Measurements from ENCODE around the gene ALCAM. TPM values are rescaled to one million over a fixed set of nuclear protein-coding genes. Genes with fewer than 3 reads are reported as not detected.
"Not testable (repeated sequence)": the region's sequence is repeated elsewhere in the genome, so short reads cannot be mapped to it uniquely, and the experiment has no call there.

ALCAM gene
- total RNA-seq, 1 experiment from 2014 or later, result 36.8 TPM

- no peaks in the 10 kb centered on the region for H3K27me3 ChIP-seq (replicated peaks; ENCODE audit: insufficient read depth, low read depth, low read length, poor library complexity)
- H3K36me3 ChIP-seq (ENCODE audit: insufficient read depth, low read length, poor library complexity, severe bottlenecking), result no peaks in the 10 kb centered on the region
- DNase-seq (ENCODE audit: low spot score), result no peak
- BruUV-seq (replicated peaks), result no TSS peak
- ChIA-PET CTCF (no interaction called here), POLR2A (ENCODE audit: low non-redundant PET) (no interaction called here)
- no peak for TF ChIP-seq CTCF (conservative IDR thresholded peaks at IDR 0.05; ENCODE audit: low read depth, low read length)
- TF ChIP-seq EZH2 (IDR thresholded peaks at IDR 0.05; ENCODE audit: borderline replicate concordance, low read depth, low read length, poor library complexity, severe bottlenecking), result no peak
- intact Hi-C loops (cut with micrococcal nuclease; ENCODE audit: unreplicated experiment), result no loop called here
- H3K4me1 ChIP-seq (ENCODE audit: insufficient read depth, low read length, poor library complexity, severe bottlenecking), result peaks cover 28% of the 10 kb centered on the region
- no peak overlapping the region for H3K27ac ChIP-seq (ENCODE audit: low read depth, low read length, poor library complexity, severe bottlenecking)
- peaks cover 11% of the 10 kb centered on the region for H3K9me3 ChIP-seq (ENCODE audit: low read depth, low read length, poor library complexity, severe bottlenecking)
- H3K4me3 ChIP-seq (ENCODE audit: low read depth, low read length, poor library complexity, severe bottlenecking), result no peak overlapping the region
These were observed 19.3 kb downstream of the ALCAM start for GRCh38 chr3:105385819-105386508.

DNA sequence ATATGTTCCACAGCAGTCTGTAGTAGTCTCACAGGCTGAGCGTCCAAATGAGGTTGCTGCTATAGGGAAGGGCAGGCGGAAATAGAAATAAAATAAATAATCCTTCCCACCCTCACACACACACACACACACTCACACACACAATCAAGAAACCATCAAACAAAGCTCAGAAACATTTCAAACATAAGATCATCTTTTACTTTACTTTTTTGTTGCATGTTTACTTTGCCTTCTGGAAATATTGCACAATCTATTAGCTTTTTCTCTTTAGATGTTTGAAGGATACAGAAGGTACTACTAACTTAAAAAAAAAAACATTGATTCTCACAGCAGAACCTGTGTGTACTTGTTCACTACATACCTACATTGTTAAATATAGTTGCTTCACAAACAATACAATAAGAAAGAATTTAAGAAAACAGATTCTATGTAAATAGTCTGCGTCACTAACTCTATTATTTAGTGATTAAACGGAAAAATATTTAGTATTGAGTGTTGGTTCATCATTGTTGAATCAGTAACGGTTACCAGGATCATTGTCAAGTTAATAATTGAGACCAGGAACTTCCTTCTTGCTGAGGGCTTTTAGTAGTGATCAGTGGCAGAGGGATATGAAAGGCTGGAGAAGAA is 20.5 kb downstream of the ALCAM start:
- no peak overlapping the region for H3K27ac ChIP-seq (ENCODE audit: low read depth, low read length, poor library complexity, severe bottlenecking)
- intact Hi-C loops (cut with micrococcal nuclease; ENCODE audit: unreplicated experiment), result no loop called here
- TF ChIP-seq CTCF (conservative IDR thresholded peaks at IDR 0.05; ENCODE audit: low read depth, low read length) (no peak), EZH2 (IDR thresholded peaks at IDR 0.05; ENCODE audit: borderline replicate concordance, low read depth, low read length, poor library complexity, severe bottlenecking) (no peak)
- no peaks in the 10 kb centered on the region for H3K27me3 ChIP-seq (replicated peaks; ENCODE audit: insufficient read depth, low read depth, low read length, poor library complexity)
- peaks cover 14% of the 10 kb centered on the region for H3K9me3 ChIP-seq (ENCODE audit: low read depth, low read length, poor library complexity, severe bottlenecking)
- no TSS peak for BruUV-seq (replicated peaks)
- no peak for DNase-seq (ENCODE audit: low spot score)
- H3K4me1 ChIP-seq (ENCODE audit: insufficient read depth, low read length, poor library complexity, severe bottlenecking), result peaks cover 28% of the 10 kb centered on the region
- ChIA-PET POLR2A (ENCODE audit: low non-redundant PET) (no interaction called here), CTCF (no interaction called here)
- no peak overlapping the region for H3K4me3 ChIP-seq (ENCODE audit: low read depth, low read length, poor library complexity, severe bottlenecking)
- no peaks in the 10 kb centered on the region for H3K36me3 ChIP-seq (ENCODE audit: insufficient read depth, low read length, poor library complexity, severe bottlenecking)

GRCh38 chr3:105388176-105388575 is 21.5 kb downstream of the ALCAM start:
- H3K4me1 ChIP-seq (ENCODE audit: insufficient read depth, low read length, poor library complexity, severe bottlenecking), result peaks cover 28% of the 10 kb centered on the region
- TF ChIP-seq CTCF (conservative IDR thresholded peaks at IDR 0.05; ENCODE audit: low read depth, low read length) (no peak), EZH2 (IDR thresholded peaks at IDR 0.05; ENCODE audit: borderline replicate concordance, low read depth, low read length, poor library complexity, severe bottlenecking) (no peak)
- H3K27me3 ChIP-seq (replicated peaks; ENCODE audit: insufficient read depth, low read depth, low read length, poor library complexity), result no peaks in the 10 kb centered on the region
- H3K4me3 ChIP-seq (ENCODE audit: low read depth, low read length, poor library complexity, severe bottlenecking), result no peak overlapping the region
- POLR2A ChIA-PET (ENCODE audit: low non-redundant PET), result no interaction called here
- H3K9me3 ChIP-seq (ENCODE audit: low read depth, low read length, poor library complexity, severe bottlenecking), result peaks cover 18% of the 10 kb centered on the region
- intact Hi-C loops (cut with micrococcal nuclease; ENCODE audit: unreplicated experiment), result no loop called here
- no peaks in the 10 kb centered on the region for H3K36me3 ChIP-seq (ENCODE audit: insufficient read depth, low read length, poor library complexity, severe bottlenecking)
- DNase-seq (ENCODE audit: low spot score), result no peak
- no peak overlapping the region for H3K27ac ChIP-seq (ENCODE audit: low read depth, low read length, poor library complexity, severe bottlenecking)
- BruUV-seq (replicated peaks), result no TSS peak
- CTCF ChIA-PET, result no interaction called here

DNA sequence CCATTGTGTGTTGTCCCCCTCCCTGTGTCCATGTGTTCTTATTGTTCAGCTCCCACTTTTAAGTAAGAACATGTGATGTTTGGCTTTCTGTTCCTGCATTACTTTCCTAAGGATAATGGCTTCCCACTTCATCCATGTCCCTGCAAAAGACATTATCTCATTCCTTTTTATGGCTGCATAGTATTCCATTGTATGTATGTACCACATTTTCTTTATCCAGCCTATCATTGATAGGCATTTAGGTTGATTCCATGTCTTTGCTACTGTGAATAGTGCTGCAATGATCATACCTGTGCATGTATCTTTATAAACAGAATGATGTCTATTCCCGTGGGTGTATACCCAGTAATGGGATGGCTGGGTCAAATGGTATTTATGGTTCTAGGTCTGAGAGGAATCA is 23.1 kb downstream of the ALCAM start:
- peaks cover 19% of the 10 kb centered on the region for H3K9me3 ChIP-seq (ENCODE audit: low read depth, low read length, poor library complexity, severe bottlenecking)
- H3K4me3 ChIP-seq (ENCODE audit: low read depth, low read length, poor library complexity, severe bottlenecking); H3K36me3 ChIP-seq (ENCODE audit: insufficient read depth, low read length, poor library complexity, severe bottlenecking); intact Hi-C loops (cut with micrococcal nuclease; ENCODE audit: unreplicated experiment); H3K27me3 ChIP-seq (replicated peaks; ENCODE audit: insufficient read depth, low read depth, low read length, poor library complexity); H3K27ac ChIP-seq (ENCODE audit: low read depth, low read length, poor library complexity, severe bottlenecking); POLR2A ChIA-PET (ENCODE audit: low non-redundant PET); DNase-seq (ENCODE audit: low spot score); CTCF ChIA-PET; BruUV-seq (replicated peaks): not testable (repeated sequence)
- peaks cover 28% of the 10 kb centered on the region for H3K4me1 ChIP-seq (ENCODE audit: insufficient read depth, low read length, poor library complexity, severe bottlenecking)

DNA sequence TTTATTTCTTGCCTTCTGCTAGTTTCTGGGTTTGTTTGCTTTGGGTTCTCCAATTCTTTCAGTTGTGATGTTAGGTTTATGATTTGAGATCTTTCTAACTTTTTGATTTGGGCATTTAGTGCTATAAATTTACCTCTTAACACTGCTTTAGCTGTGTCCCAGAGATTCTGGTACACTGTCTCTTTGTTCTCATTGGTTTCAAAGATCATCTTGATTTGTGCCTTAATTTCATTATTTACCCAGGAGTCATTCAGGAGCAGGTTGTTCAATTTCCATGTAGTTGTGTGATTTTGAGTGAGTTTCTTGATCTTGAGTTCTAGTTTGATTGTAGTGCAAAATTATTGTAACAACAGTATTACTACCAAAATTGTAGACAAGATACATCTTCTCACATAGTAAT is 25.9 kb downstream of the ALCAM start:
- H3K27ac ChIP-seq (ENCODE audit: low read depth, low read length, poor library complexity, severe bottlenecking); intact Hi-C loops (cut with micrococcal nuclease; ENCODE audit: unreplicated experiment); POLR2A ChIA-PET (ENCODE audit: low non-redundant PET); H3K4me3 ChIP-seq (ENCODE audit: low read depth, low read length, poor library complexity, severe bottlenecking); DNase-seq (ENCODE audit: low spot score); H3K36me3 ChIP-seq (ENCODE audit: insufficient read depth, low read length, poor library complexity, severe bottlenecking); BruUV-seq (replicated peaks); H3K4me1 ChIP-seq (ENCODE audit: insufficient read depth, low read length, poor library complexity, severe bottlenecking); CTCF ChIA-PET; H3K27me3 ChIP-seq (replicated peaks; ENCODE audit: insufficient read depth, low read depth, low read length, poor library complexity): not testable (repeated sequence)
- peaks cover 19% of the 10 kb centered on the region for H3K9me3 ChIP-seq (ENCODE audit: low read depth, low read length, poor library complexity, severe bottlenecking)
